Loucy (cell line): ENCODE results near the gene UBIAD1.

ENCODE experiments used
- EZH2phosphoT487 ChIP-seq: fragments of 200-600 bp; IDR thresholded peaks from 2 replicates; pipeline ENCODE4 v1.6.1; 2018; ENCODE audit warnings: antibody characterized with exemption, mild to moderate bottlenecking, moderate library complexity, borderline replicate concordance
- TF ChIP-seq, protein P1 (sequence below): fragments of 200-600 bp; sonication (generic); conservative IDR thresholded peaks from 2 replicates; pipeline ENCODE4 v1.5.1; 2014; ENCODE audit warnings: mild to moderate bottlenecking, antibody characterized with exemption, low read length

DNA sequence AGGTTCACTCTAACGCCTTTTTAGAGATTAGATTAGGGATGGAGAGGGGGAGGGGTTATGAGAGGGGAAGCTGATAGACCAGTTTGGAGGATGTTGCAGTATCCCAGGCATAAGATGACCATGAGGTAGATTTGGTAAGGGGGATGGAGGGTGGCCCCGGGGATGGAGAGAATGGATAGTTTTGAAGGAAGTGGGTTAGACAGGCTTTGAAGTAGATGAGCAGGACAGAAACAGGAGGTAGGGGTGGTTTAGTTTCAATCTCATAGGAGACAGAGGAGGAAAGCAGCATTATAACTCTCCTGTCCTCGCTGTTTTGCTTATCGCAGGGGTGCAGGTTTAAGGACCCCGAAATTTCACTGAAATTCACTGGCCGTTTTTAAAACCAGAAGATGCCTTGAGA, 11.8 kb downstream of the UBIAD1 start:
- TF ChIP-seq, protein P1, sequence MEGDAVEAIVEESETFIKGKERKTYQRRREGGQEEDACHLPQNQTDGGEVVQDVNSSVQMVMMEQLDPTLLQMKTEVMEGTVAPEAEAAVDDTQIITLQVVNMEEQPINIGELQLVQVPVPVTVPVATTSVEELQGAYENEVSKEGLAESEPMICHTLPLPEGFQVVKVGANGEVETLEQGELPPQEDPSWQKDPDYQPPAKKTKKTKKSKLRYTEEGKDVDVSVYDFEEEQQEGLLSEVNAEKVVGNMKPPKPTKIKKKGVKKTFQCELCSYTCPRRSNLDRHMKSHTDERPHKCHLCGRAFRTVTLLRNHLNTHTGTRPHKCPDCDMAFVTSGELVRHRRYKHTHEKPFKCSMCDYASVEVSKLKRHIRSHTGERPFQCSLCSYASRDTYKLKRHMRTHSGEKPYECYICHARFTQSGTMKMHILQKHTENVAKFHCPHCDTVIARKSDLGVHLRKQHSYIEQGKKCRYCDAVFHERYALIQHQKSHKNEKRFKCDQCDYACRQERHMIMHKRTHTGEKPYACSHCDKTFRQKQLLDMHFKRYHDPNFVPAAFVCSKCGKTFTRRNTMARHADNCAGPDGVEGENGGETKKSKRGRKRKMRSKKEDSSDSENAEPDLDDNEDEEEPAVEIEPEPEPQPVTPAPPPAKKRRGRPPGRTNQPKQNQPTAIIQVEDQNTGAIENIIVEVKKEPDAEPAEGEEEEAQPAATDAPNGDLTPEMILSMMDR = no peak
- no peak for TF ChIP-seq EZH2phosphoT487
